ENCODE results near the gene FPR2.
"Not testable (repeated sequence)": the region's sequence is repeated elsewhere in the genome, so short reads cannot be mapped to it uniquely, and the experiment has no call there.

The FPR2 gene

GRCh38 chr19:51739466-51740213 lies 21.3 kb upstream of the FPR2 start:
- no peak for DNase-seq (ENCODE audit: low read depth)

GRCh38 chr19:51740356-51740755 lies 20.6 kb upstream of the FPR2 start:
- no peak for DNase-seq (ENCODE audit: low read depth)

- no peak for DNase-seq (ENCODE audit: low read depth)
These were observed 18.2 kb upstream of the FPR2 start for GRCh38 chr19:51742789-51743188.

- DNase-seq (ENCODE audit: low read depth), result no peak
These were observed 17.6 kb upstream of the FPR2 start for GRCh38 chr19:51743405-51743804.

- DNase-seq (ENCODE audit: low read depth), result no peak
These were observed 14.2 kb upstream of the FPR2 start for GRCh38 chr19:51746731-51747130.

GRCh38 chr19:51749979-51750378 lies 11.0 kb upstream of the FPR2 start:
- no peak for DNase-seq (ENCODE audit: low read depth)

GRCh38 chr19:51750400-51751094 lies 10.4 kb upstream of the FPR2 start:
- no peak for DNase-seq (ENCODE audit: low read depth)

GRCh38 chr19:51751655-51752054 lies 9.3 kb upstream of the FPR2 start, which contains the start of gene FPR1:
TSS of gene FPR1 (minus strand) at chr19:51751878. CDS start at chr19:51746994, 4,884 bp downstream.
- no peak for DNase-seq (ENCODE audit: low read depth)

GRCh38 chr19:51754109-51754508 lies 6.9 kb upstream of the FPR2 start:
- DNase-seq (ENCODE audit: low read depth), result no peak

- no peak for DNase-seq (ENCODE audit: low read depth)
These were observed 6.2 kb upstream of the FPR2 start for GRCh38 chr19:51754770-51755169.

GRCh38 chr19:51755571-51755970 lies 5.4 kb upstream of the FPR2 start:
- DNase-seq (ENCODE audit: low read depth), result no peak

- DNase-seq (ENCODE audit: low read depth), result no peak
These were observed 716 bp downstream of the FPR2 start for GRCh38 chr19:51761696-51762095.

- DNase-seq (ENCODE audit: low read depth), result no peak
These were observed 4.1 kb downstream of the FPR2 start for GRCh38 chr19:51765086-51765485.

GRCh38 chr19:51766461-51766860 lies 5.5 kb downstream of the FPR2 start:
- DNase-seq (ENCODE audit: low read depth), result no peak

GRCh38 chr19:51771376-51772130 lies 10.6 kb downstream of the FPR2 start:
- DNase-seq (ENCODE audit: low read depth), result no peak

GRCh38 chr19:51772977-51773376 lies 12.0 kb downstream of the FPR2 start:
- DNase-seq (ENCODE audit: low read depth), result no peak

- not testable (repeated sequence) for DNase-seq (ENCODE audit: low read depth)
These were observed 15.6 kb downstream of the FPR2 start for GRCh38 chr19:51776561-51776960.

- peak; percentile 16 for DNase-seq (ENCODE audit: low read depth)
These were observed 16.8 kb downstream of the FPR2 start for GRCh38 chr19:51777570-51778462.

GRCh38 chr19:51779181-51779580 lies 18.2 kb downstream of the FPR2 start:
- no peak for DNase-seq (ENCODE audit: low read depth)

- no peak for DNase-seq (ENCODE audit: low read depth)
These were observed 18.7 kb downstream of the FPR2 start for GRCh38 chr19:51779703-51780102.

- DNase-seq (ENCODE audit: low read depth), result no peak
These were observed 19.3 kb downstream of the FPR2 start for GRCh38 chr19:51780270-51780669.

- DNase-seq (ENCODE audit: low read depth), result no peak
These were observed 21.0 kb downstream of the FPR2 start for GRCh38 chr19:51781999-51782398.

Data from activated T-cell treated with anti-CD3 and anti-CD28 coated beads for 1 hour (primary cell).